A172 (cell line): ENCODE data around the gene SH3BP5L. TPM values are rescaled to one million over a fixed set of nuclear protein-coding genes. Genes with fewer than 3 reads are reported as not detected.
"Not testable (repeated sequence)": the region's sequence is repeated elsewhere in the genome, so short reads cannot be mapped to it uniquely, and the experiment has no call there.

Experiments
- DNase-seq: peaks from one replicate; pipeline ENCODE4 v3.0.0-alpha.2; 2015; ENCODE audit warnings: low spot score
- total RNA-seq: library from RNA; depleted of rRNA; stranded (reverse); fragments of >200 nt; shearing (Covaris generic); gene quantifications from 2 replicates; pipeline ENCODE4 v1.2.3, GENCODE V29; 2014

Gene SH3BP5L
- total RNA-seq, 1 experiment from 2014 or later = 41.0 TPM

GRCh38 chr1:248851390-248851789 is 25.7 kb upstream of the SH3BP5L start:
- DNase-seq = no peak

- DNase-seq = no peak
These were observed 25.0 kb upstream of the SH3BP5L start for GRCh38 chr1:248850536-248851251.

DNA sequence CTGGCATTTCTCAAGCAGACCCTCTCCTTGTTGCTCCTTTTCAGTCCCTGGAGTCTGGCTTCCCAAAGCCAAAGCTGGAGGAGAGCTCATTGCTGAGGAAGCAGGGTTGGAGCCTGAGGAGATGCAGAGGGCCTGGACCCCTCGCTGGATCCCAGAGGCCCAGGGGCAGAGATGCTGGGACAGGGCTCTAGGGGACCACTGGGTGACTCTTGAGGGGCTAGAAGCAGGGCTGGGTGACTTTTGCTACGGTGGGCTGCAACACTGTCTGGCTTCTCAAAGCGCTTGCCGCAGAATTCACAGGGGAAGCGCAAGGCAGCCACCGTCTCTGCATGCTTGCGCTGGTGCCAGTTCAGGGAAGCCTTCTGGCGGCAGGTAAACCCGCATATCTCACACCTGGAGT is 24.4 kb upstream of the SH3BP5L start:
- no peak for DNase-seq

GRCh38 chr1:248849637-248850036 is 23.9 kb upstream of the SH3BP5L start:
- DNase-seq = no peak

- DNase-seq = no peak
These were observed 23.4 kb upstream of the SH3BP5L start for GRCh38 chr1:248849152-248849551.

GRCh38 chr1:248848602-248849001 is 22.9 kb upstream of the SH3BP5L start:
- DNase-seq = no peak

- no peak for DNase-seq
These were observed 22.3 kb upstream of the SH3BP5L start for GRCh38 chr1:248847956-248848561.

DNA sequence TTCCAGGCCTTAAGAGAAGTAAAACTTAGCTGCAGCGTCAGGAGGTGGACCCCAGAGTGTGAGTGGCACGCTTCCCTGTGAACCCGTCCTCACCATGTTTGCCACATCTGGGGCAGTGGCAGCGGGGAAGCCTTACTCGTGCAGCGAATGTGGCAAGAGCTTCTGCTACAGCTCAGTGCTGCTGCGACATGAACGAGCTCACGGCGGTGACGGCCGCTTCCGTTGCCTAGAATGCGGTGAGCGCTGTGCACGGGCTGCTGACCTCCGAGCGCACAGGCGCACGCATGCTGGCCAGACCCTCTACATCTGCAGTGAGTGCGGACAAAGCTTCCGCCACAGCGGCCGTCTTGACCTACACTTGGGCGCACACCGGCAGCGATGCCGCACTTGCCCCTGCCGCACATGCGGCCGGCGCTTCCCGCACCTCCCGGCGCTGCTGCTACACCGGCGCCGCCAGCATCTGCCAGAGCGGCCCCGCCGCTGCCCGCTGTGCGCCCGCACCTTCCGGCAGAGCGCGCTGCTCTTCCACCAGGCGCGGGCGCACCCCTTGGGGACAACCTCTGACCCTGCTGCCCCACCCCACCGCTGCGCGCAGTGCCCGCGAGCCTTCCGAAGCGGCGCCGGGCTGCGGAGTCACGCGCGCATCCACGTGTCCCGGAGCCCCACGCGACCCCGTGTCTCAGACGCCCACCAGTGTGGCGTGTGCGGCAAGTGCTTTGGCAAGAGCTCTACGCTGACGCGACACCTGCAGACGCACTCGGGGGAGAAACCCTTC is 21.7 kb upstream of the SH3BP5L start:
- DNase-seq = no peak

DNA sequence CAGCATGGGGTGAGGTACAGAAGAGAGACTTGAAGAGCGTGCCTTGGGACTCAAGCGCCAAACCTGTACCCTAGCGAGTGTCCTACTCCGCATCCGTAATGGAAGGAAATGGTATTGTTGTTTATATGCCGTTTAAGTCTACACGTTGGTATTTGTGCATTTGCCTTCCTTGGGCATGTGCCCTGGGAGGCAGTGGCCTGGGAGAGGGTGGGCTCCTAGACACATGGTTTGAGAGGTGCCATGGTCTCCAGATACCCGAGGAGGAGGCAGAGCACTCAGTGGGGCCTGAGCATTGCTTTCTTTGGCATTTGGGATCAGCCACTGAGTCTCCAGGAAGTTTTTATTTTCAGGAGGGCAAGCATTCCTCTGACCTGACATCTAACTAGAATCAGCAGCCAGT is 18.8 kb upstream of the SH3BP5L start:
- no peak for DNase-seq

DNA sequence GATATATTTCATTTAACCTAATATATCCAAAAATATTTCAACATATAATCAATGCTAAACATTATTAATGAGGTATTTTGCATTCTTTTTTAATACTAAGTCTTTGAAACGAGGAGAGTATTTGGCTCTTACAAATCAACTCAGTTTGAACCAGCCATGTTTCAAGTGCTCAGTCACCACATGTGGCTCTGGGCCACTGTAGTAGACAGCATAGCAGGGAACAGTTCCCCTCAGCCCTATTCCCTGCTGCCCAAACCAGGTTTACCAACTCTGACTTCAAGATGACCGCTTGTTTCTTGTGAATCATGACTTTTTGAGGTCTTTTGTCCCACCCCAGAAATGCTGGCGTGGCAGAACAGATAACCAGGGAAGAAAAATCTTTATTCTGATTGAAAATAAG is 18.0 kb upstream of the SH3BP5L start:
- no peak for DNase-seq

GRCh38 chr1:248842781-248843331 is 17.1 kb upstream of the SH3BP5L start:
- DNase-seq = no peak

GRCh38 chr1:248841702-248842395 is 16.1 kb upstream of the SH3BP5L start:
- peak; percentile 26 for DNase-seq

DNA sequence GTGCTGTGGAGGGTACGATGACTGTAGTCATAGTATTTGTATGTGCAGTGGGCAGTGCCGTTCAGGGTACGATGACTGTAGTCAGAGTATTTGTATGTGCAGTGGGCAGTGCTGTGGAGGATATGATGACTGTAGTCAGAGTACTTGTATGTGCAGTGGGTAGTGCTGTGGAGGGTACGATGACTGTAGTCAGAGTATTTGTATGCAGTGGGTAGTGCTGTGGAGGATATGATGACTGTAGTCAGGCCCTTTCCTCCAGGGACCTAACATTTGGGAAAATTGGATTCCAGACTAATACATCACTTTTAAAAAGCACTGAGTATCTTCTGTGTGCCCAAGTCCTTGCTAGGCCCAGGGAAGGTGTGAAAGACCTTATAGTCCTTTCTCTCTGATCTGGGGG is 15.2 kb upstream of the SH3BP5L start:
- DNase-seq = no peak

DNA sequence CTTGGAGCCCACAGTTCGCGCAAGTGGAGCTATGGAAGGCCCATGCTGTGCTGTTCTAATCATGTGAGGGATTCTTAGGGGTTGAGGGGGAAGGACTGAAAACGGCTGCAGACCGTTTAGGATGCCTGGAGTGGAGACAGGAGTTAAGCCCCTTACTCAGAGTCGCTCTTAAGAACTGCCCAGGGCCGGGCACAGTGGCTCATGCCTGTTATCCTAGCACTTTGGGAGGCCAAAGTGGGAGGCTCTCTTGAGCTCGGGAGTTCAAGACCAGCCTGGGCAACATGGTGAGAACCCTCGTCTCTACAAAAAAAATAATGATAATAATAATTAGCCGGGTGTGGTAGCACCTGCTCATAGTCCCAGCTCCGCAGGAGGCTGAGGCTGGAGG is 13.4 kb upstream of the SH3BP5L start:
- DNase-seq = no peak

GRCh38 chr1:248838357-248839167 is 12.8 kb upstream of the SH3BP5L start:
- DNase-seq = peak; percentile 82

DNA sequence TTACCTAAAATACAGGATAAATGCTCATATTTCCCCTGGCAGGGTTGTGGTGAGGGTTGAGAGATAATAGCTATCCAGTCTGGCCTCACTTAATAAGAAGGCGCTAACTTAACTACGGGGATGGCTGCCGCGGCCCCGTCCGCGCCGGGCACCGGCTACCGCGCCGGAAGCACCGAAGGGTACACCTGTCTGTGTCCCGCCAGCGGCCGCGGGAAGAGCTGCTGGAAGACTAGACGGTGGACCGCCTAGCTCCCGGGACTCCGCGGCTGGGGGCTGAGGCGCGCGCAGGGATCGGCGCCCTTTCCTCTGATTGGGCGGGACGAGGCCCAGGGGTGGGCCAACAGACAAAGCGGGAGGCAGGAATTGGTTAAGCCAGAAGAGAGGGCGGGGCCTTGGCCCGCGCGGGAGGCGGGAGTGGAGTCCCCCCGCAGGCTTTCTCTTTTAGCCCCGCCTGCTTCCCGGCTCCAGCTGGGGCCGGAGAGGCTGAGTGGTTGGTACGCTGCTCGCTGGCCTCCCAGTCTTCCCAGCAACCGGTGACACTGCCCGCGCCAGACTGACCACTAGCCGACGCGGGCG is 12.2 kb upstream of the SH3BP5L start, which contains the start of gene ZNF672:
Gene ZNF672 (plus strand): TSS at position 444 of the 576 bp plus-strand sequence. CDS start 9,051 bp downstream, outside the sequence.
- peak; percentile 100 for DNase-seq

- DNase-seq = no peak
These were observed 11.5 kb upstream of the SH3BP5L start for GRCh38 chr1:248837045-248837780.

DNA sequence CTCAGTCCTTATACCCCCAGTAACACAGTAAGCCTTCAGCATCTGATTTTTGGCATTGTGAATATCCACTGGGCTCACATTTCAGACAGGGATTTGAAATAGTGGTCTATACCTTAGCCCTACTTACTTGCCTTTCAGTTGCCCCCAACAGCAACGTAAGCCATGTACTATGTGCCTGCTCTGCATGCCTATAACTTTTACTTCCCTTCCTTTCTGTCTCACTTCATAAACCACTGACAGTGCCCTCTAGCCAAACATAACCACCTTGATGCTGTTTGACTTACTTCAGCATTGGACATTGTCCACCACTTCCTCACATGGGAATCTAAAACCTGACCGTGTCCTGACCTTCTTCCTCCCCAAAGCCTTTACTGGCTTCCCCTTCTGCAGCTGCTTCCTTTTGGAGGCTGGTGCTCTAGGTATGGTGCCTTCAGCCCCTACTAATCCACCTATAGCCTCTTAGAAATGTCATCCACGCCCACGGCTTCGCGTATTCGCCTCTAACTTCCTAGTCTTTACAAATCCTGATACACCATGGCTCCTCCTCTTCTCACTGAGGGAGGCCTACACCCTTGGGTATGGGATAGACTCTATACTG is 8.7 kb upstream of the SH3BP5L start:
- DNase-seq = no peak

GRCh38 chr1:248831842-248832241 is 6.1 kb upstream of the SH3BP5L start:
- DNase-seq = no peak

- DNase-seq = not testable (repeated sequence)
These were observed 5.0 kb upstream of the SH3BP5L start for GRCh38 chr1:248830718-248831017.
